GM19025 (cell line): Measurements from ENCODE around the gene LCE6A.

Experiments used
- ATAC-seq: cut with Tn5 transposase; IDR thresholded peaks from one replicate; pipeline ENCODE4 v1.9.1; 2021; ENCODE audit warnings: mild to moderate bottlenecking, low read depth, moderate library complexity; ENCODE audit not compliant: unreplicated experiment

Gene LCE6A

GRCh38 chr1:152871731-152872126 is 29.1 kb downstream of the LCE6A start:
- ATAC-seq: no peak

GRCh38 chr1:152873495-152873894 is 30.8 kb downstream of the LCE6A start:
- no peak for ATAC-seq

GRCh38 chr1:152876827-152877226 is 34.2 kb downstream of the LCE6A start:
- ATAC-seq: no peak

GRCh38 chr1:152878042-152878441 is 35.4 kb downstream of the LCE6A start, which contains the start of gene SMCP:
Gene SMCP (plus strand): TSS chr1:152878322. CDS start chr1:152884423, 6,101 bp downstream.
- no peak for ATAC-seq

- ATAC-seq: no peak
Measured at GRCh38 chr1:152879559-152880198, 37.0 kb downstream of the LCE6A start.

GRCh38 chr1:152880316-152880715 is 37.7 kb downstream of the LCE6A start:
- no peak for ATAC-seq

GRCh38 chr1:152880907-152881306 is 38.3 kb downstream of the LCE6A start:
- ATAC-seq: no peak

- no peak for ATAC-seq
Measured at GRCh38 chr1:152884085-152884484, 41.4 kb downstream of the LCE6A start.

GRCh38 chr1:152884506-152884905 is 41.9 kb downstream of the LCE6A start:
- no peak for ATAC-seq

GRCh38 chr1:152884966-152885624 is 42.4 kb downstream of the LCE6A start:
- no peak for ATAC-seq

- no peak for ATAC-seq
Measured at GRCh38 chr1:152886085-152886484, 43.4 kb downstream of the LCE6A start.

- no peak for ATAC-seq
Measured at GRCh38 chr1:152886758-152887409, 44.2 kb downstream of the LCE6A start.

- ATAC-seq: no peak
Measured at GRCh38 chr1:152888126-152888525, 45.5 kb downstream of the LCE6A start.
